HG02571 (cell line): ENCODE measurements around the gene CFAP298.
A peak's percentile ranks its signal among the peaks of the same experiment; 100 is the strongest.
"Not testable (repeated sequence)": the region's sequence is repeated elsewhere in the genome, so short reads cannot be mapped to it uniquely, and the experiment has no call there.

ENCODE experiments used
- ATAC-seq: cut with Tn5 transposase; IDR thresholded peaks from one replicate; pipeline ENCODE4 v1.9.1; 2021; ENCODE audit warnings: mild to moderate bottlenecking, moderate library complexity; ENCODE audit not compliant: unreplicated experiment

The CFAP298 gene, protein sequence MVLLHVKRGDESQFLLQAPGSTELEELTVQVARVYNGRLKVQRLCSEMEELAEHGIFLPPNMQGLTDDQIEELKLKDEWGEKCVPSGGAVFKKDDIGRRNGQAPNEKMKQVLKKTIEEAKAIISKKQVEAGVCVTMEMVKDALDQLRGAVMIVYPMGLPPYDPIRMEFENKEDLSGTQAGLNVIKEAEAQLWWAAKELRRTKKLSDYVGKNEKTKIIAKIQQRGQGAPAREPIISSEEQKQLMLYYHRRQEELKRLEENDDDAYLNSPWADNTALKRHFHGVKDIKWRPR

GRCh38 chr21:32612075-32612998 is at the start of gene CFAP298:
CFAP298 (minus strand) TSS chr21:32612377; CDS start chr21:32612243, 134 bp downstream.
- ATAC-seq = peak; percentile 92

DNA sequence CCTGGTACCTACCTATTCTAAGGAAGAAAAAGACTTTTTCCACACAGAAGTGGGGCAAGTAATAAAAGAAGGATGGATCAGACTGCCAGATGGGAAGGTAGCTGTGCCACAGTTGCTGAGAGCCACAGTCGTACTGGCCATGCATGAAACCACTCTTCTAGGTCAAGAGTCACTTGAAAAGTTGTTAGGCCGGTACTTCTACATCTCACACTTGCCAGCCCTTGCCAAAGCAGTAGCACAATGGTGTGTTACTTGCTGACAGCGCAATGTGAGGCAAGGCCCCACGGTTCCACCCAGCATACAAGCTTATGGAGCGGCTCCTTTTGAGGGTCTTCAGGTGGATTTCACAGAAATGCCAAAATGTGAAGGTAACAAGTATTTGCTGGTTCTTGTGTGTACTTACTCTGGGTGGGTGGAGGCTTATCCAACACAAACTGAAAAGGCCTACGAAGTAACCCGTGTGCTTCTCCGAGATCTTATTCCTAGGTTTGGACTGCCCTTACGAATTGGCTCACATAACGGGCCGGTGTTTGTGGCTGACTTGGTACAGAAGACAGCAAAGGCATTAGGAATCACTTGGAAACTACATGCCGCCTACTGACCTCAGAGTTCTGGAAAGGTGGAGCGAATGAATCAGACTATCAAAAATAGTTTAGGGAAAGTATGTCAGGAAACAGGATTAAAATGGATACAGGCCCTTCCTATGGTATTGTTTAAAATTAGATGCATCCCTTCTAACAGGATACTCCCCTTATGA is 49.0 kb upstream of the CFAP298 start:
- ATAC-seq = not testable (repeated sequence)

- no peak for ATAC-seq
Measured at GRCh38 chr21:32658524-32658923, 46.3 kb upstream of the CFAP298 start.

- ATAC-seq = no peak
Measured at GRCh38 chr21:32653326-32653901, 41.2 kb upstream of the CFAP298 start.

DNA sequence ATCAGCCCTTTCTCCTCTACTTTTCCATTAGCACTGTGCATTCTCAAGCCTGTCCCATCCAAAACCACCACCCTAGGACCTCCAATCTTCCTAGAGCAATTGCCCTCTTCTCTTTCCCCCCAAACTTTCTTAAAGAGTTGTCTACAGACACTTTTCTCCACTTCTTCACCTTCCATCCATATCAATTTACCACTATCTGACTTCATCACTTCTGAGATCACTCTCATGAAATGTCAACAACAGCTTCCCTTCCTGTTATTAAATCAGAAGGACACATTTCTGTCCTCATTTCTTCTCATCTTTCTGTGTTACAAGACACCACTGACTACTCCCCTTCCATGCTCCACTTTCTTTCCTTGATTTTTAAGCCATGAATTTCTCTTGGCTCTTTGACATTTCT is 36.0 kb upstream of the CFAP298 start:
- no peak for ATAC-seq

DNA sequence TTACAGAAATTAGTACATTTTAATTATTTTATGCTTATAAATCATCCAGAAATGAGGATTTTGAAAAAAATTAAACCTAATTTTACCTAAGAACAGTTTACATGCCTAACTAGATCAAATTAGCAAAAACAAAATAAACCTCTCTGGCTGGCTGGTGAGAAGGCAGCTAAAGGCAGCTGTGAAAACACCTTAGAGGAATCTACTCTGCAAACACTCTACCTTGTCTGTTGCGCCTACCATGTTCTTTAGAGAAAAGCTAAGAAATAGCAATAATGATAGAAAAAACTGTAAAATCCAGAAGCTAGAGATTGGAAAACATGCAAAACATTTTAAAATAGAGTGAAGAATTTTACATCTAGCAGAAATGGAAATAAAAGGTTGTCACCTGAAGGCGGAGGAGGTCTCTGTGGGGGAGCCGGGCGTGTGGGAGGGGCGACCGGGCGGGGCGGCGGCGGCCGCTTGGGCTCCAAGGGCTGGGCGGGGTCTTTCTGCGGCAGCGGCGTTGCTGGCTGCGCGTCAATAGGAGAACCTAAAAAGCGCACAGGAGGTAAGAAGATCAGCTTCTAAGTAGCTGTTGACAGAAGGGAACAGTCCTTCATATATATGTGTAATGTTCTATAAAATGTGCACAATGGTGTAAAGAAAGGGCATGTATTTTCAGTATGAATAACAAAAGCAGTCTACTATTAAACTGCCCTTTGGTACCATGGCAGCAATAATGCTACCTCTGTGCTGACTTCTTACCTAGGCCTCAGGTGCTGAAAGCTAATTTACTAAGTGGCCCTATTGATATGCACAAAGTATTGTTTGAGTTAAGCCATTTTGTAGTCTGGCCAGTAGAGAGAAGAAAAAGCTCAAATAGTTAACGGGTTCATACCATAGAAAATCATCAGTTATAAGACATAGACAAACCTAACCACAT is 33.3 kb upstream of the CFAP298 start:
- ATAC-seq = no peak

GRCh38 chr21:32641710-32642698 is 29.8 kb upstream of the CFAP298 start:
- no peak for ATAC-seq

DNA sequence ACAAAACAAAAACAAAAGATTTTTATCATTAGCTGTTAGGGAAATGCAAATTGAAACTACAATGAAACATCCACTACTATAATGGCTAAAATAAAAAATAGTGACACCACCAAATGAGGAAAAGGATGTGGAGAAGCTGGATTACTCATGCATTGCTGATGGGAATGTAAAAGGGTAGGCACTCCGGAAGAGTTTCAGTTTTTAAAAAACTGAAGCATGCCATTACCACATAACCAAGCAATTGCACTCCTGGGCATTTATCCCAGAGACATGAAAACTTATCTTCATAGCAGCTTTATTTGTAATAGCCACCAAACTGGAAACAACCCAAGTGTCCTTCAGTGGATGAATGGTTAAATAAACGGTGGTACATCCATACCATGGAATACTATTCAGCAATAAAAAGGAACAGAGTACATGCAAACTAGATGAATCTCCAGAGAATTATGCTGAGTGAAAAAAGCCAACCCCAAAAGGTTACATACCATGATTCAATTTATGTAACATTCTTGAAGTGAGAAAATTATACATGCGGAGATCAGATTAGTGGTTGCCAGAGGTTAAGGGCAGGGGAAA is 14.5 kb upstream of the CFAP298 start:
- ATAC-seq = no peak

GRCh38 chr21:32618218-32618617 is 6.0 kb upstream of the CFAP298 start:
- ATAC-seq = not testable (repeated sequence)

- no peak for ATAC-seq
Measured at GRCh38 chr21:32613436-32614043, 1.4 kb upstream of the CFAP298 start.

DNA sequence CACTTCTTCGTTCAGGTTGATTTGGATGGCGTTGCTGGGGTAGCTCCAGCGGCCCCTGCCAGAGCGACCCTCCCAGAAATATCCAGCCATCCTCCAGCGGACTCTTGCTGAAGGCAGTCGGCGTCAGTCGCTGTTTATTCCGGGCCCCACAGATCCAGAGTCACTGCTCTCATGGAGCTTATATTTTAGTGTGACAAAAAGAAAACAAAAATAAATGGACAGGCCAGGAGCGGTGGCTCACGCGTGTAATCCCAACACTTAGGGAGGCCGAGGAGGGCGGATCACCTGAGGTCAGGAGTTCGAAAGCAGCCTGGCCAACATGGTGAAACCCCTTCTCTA is 791 bp upstream of the CFAP298 start:
- ATAC-seq = no peak

DNA sequence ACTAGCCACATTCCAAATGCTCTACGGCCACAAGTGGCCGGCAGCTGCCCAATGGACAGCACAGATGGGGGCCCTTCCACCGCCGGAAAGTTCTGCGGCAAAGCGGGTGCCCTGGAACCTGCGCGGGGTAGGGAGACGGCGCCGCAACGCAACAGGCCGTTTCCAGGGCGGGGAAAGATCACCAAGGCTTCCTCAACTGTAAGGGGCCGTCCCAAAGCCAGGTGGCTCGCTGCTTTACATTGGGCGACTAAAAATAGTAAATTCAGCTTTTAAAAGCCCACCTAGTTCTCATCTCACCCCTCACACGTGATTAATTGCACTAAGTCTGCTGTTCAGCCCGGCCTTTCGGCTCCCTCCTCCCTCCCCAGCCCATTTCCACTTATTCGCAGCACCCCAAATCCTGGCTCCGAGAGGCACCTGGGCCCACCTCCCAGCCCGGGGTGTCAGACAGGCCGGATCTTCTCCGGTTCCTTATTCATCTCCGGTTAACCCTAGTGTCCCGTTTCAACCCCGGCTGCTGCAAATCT is 643 bp downstream of the CFAP298 start:
- peak; percentile 10 for ATAC-seq

- ATAC-seq = not testable (repeated sequence)
Measured at GRCh38 chr21:32610940-32611339, 1.2 kb downstream of the CFAP298 start.

DNA sequence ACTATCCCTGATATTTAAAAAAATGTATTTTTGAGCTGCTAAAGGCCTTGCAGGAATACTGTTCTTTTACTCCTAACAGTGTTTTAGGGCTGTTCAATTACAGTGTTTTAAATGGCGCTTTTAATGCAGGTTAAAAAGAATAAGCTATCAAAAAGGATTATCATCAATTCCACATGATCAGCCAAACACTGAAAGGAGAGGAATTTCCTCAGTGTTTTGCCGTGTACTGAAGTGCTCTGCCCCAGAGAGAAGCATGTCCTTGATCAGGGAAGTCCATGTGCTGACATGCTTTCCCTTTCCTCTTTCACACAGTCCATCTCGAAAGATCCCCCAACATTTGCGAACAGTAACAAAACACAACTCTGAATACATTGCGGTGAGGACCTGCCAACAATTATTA is 3.3 kb downstream of the CFAP298 start:
- ATAC-seq = no peak

DNA sequence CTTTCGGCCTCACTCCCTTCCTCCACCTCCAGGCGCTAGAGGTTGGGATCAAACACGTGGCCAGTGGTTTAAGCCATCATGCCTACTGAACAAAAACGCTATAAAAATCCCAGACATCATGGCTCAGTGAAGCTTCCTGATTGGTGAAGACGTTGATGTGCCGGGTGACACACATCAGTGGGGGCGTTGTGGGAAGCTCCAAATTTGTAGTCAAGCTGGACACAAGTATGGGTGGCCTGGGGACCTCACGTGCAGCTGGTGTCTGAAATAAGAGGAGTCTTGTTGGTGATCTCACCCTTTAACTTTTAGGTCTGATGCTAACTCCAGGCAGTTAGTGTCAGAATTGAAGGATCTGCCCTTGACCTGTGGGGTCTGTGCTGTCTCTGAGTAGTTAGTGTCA is 6.7 kb downstream of the CFAP298 start:
- ATAC-seq = no peak

- no peak for ATAC-seq
Measured at GRCh38 chr21:32604464-32604863, 7.7 kb downstream of the CFAP298 start.

GRCh38 chr21:32603131-32603530 is 9.0 kb downstream of the CFAP298 start:
- no peak for ATAC-seq

DNA sequence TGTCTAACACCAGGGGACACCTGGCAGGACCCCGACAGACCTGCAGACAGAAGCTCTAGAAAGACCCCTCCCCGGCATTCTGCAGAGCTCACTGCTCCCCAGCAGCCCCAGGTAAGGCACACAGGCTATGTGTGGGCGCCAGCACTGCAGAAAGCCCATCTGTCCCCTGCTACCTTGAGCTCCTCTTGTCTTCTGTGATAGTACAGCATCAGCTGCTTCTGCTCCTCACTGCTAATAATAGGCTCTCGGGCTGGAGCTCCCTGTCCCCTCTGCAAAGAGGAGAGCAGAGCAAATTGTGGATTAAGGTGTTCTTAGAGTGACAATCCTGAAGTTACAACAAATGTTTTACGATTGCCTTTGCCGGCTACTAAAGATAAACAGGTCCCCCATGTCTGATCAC is 10.1 kb downstream of the CFAP298 start:
- ATAC-seq = no peak
